ENCODE results near the gene MRS2.
"Not testable (repeated sequence)": the region's sequence is repeated elsewhere in the genome, so short reads cannot be mapped to it uniquely, and the experiment has no call there.

The MRS2 gene

GRCh38 chr6:24402697-24403500, at the start of gene MRS2:
Gene MRS2, plus strand, starts transcription at chr6:24402936. Its CDS starts 111 bp downstream, at chr6:24403047.
- peak; percentile 83 for DNase-seq

GRCh38 chr6:24353861-24354260, 48.9 kb upstream of the MRS2 start:
- DNase-seq = no peak

GRCh38 chr6:24355393-24355792, 47.3 kb upstream of the MRS2 start:
- no peak for DNase-seq

- no peak for DNase-seq
Measured at GRCh38 chr6:24356310-24356973, 46.3 kb upstream of the MRS2 start.

- peak; percentile 20 for DNase-seq
Measured at GRCh38 chr6:24357336-24358218, 45.2 kb upstream of the MRS2 start, which contains the start of gene DCDC2. Gene DCDC2, minus strand, starts transcription at chr6:24358059. Its CDS starts 309 bp downstream, at chr6:24357750.

GRCh38 chr6:24358219-24358821, 44.4 kb upstream of the MRS2 start:
- DNase-seq = no peak

GRCh38 chr6:24359640-24360454, 42.9 kb upstream of the MRS2 start:
- peak; percentile 83 for DNase-seq

- not testable (repeated sequence) for DNase-seq
Measured at GRCh38 chr6:24362363-24362762, 40.4 kb upstream of the MRS2 start.

GRCh38 chr6:24365103-24365633, 37.6 kb upstream of the MRS2 start:
- DNase-seq = not testable (repeated sequence)

- DNase-seq = no peak
Measured at GRCh38 chr6:24374612-24375011, 28.1 kb upstream of the MRS2 start.

GRCh38 chr6:24376871-24377270, 25.9 kb upstream of the MRS2 start:
- no peak for DNase-seq

GRCh38 chr6:24378473-24379097, 24.2 kb upstream of the MRS2 start:
- no peak for DNase-seq

- no peak for DNase-seq
Measured at GRCh38 chr6:24381476-24382219, 21.1 kb upstream of the MRS2 start.

GRCh38 chr6:24382220-24382540, 20.6 kb upstream of the MRS2 start:
- no peak for DNase-seq

- not testable (repeated sequence) for DNase-seq
Measured at GRCh38 chr6:24382891-24383494, 19.7 kb upstream of the MRS2 start.

GRCh38 chr6:24384369-24385130, 18.2 kb upstream of the MRS2 start:
- not testable (repeated sequence) for DNase-seq

- DNase-seq = no peak
Measured at GRCh38 chr6:24385536-24386269, 17.0 kb upstream of the MRS2 start.

GRCh38 chr6:24387818-24388217, 14.9 kb upstream of the MRS2 start:
- DNase-seq = no peak

Data from right hindlimb (tissue), 1 donor.